ENCODE measurements around the gene DENND4A.
"Not testable (repeated sequence)": the region's sequence is repeated elsewhere in the genome, so short reads cannot be mapped to it uniquely, and the experiment has no call there.

Gene DENND4A

GRCh38 chr15:65766422-65767263 lies 25.4 kb downstream of the DENND4A start:
- DNase-seq (ENCODE audit: low read depth, low spot score), result no peak
- no peak overlapping the region for H3K4me3 ChIP-seq (ENCODE audit: low read length)

- H3K4me3 ChIP-seq (ENCODE audit: low read length), result no peak overlapping the region
- no peak for DNase-seq (ENCODE audit: low read depth, low spot score)
Observed at GRCh38 chr15:65765106-65765505, 27.0 kb downstream of the DENND4A start.

GRCh38 chr15:65762914-65763787 lies 28.9 kb downstream of the DENND4A start:
- DNase-seq (ENCODE audit: low read depth, low spot score), result no peak
- H3K4me3 ChIP-seq (ENCODE audit: low read length), result no peak overlapping the region

- no peak overlapping the region for H3K4me3 ChIP-seq (ENCODE audit: low read length)
- DNase-seq (ENCODE audit: low read depth, low spot score), result no peak
Observed at GRCh38 chr15:65762399-65762798, 29.7 kb downstream of the DENND4A start.

DNA sequence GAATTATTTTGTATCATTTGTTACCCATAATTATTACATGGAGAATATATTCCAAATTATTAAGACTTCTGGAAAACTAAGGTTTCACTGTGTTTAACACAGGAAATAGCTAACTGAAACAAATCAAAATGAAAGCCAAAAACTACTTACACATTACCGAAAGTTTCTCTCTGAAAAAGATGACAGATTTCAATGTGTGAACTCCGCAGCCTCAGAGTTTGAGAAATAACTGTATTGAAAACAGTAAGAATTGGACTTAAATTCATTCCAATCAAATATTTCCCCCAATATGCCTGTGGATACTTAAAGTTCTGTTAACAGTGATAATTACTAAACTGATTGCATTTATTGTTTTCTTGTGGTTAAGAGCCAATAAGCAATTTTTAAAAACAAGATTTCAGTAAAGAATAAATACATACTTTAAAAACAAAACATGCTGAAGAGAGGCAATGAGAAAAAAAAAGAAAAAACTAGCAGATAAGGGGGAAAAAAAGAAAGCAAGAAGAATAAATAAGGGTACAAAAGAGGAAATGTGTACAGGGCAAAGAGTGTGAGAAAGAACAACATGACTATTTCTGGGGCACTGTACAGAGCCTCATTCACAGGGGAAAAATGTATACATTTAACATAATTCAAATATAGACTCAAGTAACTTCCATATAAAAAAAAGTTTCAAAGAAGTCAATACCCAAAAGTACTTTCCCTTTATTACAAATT lies 30.7 kb downstream of the DENND4A start:
- DNase-seq (ENCODE audit: low read depth, low spot score), result no peak
- H3K4me3 ChIP-seq (ENCODE audit: low read length), result no peak overlapping the region

DNA sequence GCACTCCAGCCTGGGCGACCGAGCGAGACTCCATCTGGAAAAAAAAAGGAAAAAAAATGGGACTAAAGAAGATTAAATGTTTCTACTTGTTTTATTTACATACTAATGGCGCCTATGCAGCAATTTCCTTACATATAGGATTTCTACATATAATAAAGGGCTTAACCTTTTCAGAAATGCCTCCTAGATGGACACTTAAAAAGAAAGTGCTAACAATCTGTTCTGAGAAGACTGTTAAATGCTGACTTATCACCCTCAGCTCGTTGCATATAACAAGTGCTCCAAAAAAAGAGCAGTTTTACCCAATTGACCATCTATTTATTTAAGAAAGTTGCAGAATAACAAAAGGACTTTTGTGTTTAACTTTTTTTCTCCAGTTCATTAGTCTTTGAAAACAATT lies 32.7 kb downstream of the DENND4A start:
- no peak overlapping the region for H3K4me3 ChIP-seq (ENCODE audit: low read length)
- DNase-seq (ENCODE audit: low read depth, low spot score), result no peak

GRCh38 chr15:65758242-65758641 lies 33.9 kb downstream of the DENND4A start:
- no peak for DNase-seq (ENCODE audit: low read depth, low spot score)
- H3K4me3 ChIP-seq (ENCODE audit: low read length), result no peak overlapping the region

- no peak for DNase-seq (ENCODE audit: low read depth, low spot score)
- no peak overlapping the region for H3K4me3 ChIP-seq (ENCODE audit: low read length)
Observed at GRCh38 chr15:65757256-65757655, 34.8 kb downstream of the DENND4A start.

DNA sequence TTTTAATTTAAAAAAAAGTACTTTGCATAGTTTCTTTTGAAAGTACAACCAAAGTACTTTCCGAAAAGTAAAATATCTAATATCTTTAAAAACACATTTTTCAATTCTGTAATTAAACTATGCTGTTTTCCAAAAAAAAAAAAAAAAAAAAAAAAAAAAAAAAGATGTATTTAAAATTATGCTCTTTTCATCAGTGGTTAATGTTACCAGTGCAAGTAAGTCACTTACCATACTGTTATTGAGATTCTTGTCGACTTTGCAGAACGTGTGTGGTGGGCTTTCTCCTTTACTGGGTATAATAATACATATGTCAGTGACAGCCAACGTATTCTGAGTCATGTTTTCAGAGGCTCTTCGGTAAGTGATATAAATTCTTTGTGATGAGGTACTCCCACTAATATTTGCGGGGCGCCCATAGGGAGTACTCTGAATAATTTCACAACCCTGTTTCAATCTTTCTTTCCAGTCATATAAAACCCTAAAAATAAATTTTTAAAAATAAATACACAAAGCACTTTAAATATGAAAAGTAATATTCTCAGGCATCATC lies 39.9 kb downstream of the DENND4A start:
- no peak for DNase-seq (ENCODE audit: low read depth, low spot score)

DNA sequence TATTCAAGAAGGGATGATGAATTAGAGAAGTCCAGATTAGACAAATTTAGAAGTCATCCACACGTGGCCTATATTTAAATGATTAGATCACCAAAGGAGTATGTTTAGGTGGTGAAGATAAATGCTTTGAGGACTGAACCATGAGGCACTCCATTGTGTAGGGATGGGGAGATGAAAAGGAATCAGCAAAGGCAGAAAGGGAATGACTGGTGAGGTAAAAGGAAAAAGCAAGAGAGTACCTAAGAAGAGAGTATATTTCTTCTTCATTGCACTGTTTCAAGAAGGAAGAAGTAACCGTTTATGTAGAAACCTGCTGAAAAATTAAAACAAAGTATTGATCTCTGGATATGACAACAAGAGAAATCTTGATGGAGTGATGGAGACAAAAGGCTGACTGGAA lies 40.7 kb downstream of the DENND4A start:
- DNase-seq (ENCODE audit: low read depth, low spot score), result no peak
- H3K4me3 ChIP-seq (ENCODE audit: low read length), result no peak overlapping the region

More for the DNA sequence above, 39.9 kb downstream of the DENND4A start:
- no peak overlapping the region for H3K4me3 ChIP-seq (ENCODE audit: low read length)

- no peak for DNase-seq (ENCODE audit: low read depth, low spot score)
- H3K4me3 ChIP-seq (ENCODE audit: low read length), result no peak overlapping the region
Observed at GRCh38 chr15:65747265-65747664, 44.8 kb downstream of the DENND4A start.

GRCh38 chr15:65743637-65744252 lies 48.3 kb downstream of the DENND4A start:
- H3K4me3 ChIP-seq (ENCODE audit: low read length), result no peak overlapping the region
- DNase-seq (ENCODE audit: low read depth, low spot score), result no peak

GRCh38 chr15:65740148-65740547 lies 51.9 kb downstream of the DENND4A start:
- no peak overlapping the region for H3K4me3 ChIP-seq (ENCODE audit: low read length)
- no peak for DNase-seq (ENCODE audit: low read depth, low spot score)

- DNase-seq (ENCODE audit: low read depth, low spot score), result no peak
- H3K4me3 ChIP-seq (ENCODE audit: low read length), result no peak overlapping the region
Observed at GRCh38 chr15:65738649-65739048, 53.4 kb downstream of the DENND4A start.

- not testable (repeated sequence) for DNase-seq (ENCODE audit: low read depth, low spot score); H3K4me3 ChIP-seq (ENCODE audit: low read length)
Observed at GRCh38 chr15:65733599-65733998, 58.5 kb downstream of the DENND4A start.

GRCh38 chr15:65732698-65733097 lies 59.4 kb downstream of the DENND4A start:
- no peak for DNase-seq (ENCODE audit: low read depth, low spot score)
- no peak overlapping the region for H3K4me3 ChIP-seq (ENCODE audit: low read length)

- H3K4me3 ChIP-seq (ENCODE audit: low read length), result no peak overlapping the region
Observed at GRCh38 chr15:65731926-65732325, 60.2 kb downstream of the DENND4A start.

DNA sequence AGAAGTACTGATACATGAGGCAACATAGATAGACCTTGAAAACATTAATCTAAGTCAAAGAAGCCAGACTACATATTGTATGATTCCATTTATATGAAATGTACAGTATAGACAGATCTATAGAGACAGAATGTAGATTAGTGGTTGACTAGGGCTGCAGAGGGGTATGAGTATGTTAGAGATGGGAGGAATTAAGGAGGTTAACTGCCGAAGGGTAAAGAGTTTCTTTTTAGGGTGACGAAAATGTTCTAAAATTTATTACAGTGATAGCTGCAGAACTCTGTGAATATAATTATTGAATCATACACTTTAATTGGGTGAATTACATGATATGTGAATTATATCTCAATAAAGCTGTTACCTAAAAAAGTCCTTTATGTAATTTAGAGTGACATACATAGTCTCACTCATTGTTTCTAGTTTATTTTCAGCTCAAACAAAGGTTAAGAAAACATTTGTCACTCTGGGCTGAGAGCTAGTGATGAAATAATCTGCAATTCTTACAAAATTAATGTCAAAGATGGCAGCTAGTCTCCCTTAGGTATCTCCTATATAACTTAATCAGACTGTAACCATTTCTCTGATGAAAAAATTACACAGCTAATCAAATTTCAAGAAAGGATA lies 61.4 kb downstream of the DENND4A start:
- no peak for DNase-seq (ENCODE audit: low read depth, low spot score)
- no peak overlapping the region for H3K4me3 ChIP-seq (ENCODE audit: low read length)

More at GRCh38 chr15:65731926-65732325, 60.2 kb downstream of the DENND4A start:
- DNase-seq (ENCODE audit: low read depth, low spot score), result no peak
